ENCODE results near the gene C2orf92.

The C2orf92 gene

DNA sequence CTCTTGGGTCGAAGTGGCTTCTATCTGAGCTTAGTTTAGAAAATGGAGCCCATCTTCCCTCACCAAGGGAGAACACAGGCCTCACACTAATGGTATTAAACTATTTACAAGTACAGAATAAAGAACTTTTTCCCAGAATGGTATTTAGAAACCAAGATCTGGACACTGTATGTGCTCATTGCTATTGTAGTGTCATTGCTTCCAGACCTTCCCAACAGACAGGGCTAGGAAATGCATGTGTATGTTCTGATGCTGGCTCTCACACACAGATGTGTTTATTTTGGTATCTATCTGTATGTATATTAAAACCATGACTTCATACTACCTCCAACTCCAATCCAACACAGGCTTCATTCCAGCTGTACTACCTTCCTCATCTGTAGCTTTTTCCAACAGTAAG is 15.6 kb upstream of the C2orf92 start:
- H3K9me2 ChIP-seq (replicated peaks; ENCODE audit: insufficient read depth, low read length) = no peaks in the 10 kb centered on the region
- H3K4me1 ChIP-seq (ENCODE audit: low read length) = no peaks in the 10 kb centered on the region
- no peak overlapping the region for H3K9ac ChIP-seq (ENCODE audit: low read length)
- H3K27me3 ChIP-seq (replicated peaks; ENCODE audit: insufficient read depth, low read length) = no peaks in the 10 kb centered on the region
- no peak for TF ChIP-seq EZH2 (optimal IDR thresholded peaks at IDR 0.05; ENCODE audit: low read depth, low read length)
- TF ChIP-seq, protein P1, sequence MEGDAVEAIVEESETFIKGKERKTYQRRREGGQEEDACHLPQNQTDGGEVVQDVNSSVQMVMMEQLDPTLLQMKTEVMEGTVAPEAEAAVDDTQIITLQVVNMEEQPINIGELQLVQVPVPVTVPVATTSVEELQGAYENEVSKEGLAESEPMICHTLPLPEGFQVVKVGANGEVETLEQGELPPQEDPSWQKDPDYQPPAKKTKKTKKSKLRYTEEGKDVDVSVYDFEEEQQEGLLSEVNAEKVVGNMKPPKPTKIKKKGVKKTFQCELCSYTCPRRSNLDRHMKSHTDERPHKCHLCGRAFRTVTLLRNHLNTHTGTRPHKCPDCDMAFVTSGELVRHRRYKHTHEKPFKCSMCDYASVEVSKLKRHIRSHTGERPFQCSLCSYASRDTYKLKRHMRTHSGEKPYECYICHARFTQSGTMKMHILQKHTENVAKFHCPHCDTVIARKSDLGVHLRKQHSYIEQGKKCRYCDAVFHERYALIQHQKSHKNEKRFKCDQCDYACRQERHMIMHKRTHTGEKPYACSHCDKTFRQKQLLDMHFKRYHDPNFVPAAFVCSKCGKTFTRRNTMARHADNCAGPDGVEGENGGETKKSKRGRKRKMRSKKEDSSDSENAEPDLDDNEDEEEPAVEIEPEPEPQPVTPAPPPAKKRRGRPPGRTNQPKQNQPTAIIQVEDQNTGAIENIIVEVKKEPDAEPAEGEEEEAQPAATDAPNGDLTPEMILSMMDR (IDR thresholded peaks at IDR 0.05; ENCODE audit: low read length) = no peak
- no peak for TF ChIP-seq EZH2phosphoT487 (IDR thresholded peaks at IDR 0.05; ENCODE audit: low read length)
- H3K4me2 ChIP-seq (ENCODE audit: low read depth, low read length) = no peak overlapping the region
- H3K9me3 ChIP-seq (replicated peaks; ENCODE audit: insufficient read depth, low read length) = no peaks in the 10 kb centered on the region
- no peaks in the 10 kb centered on the region for H4K20me1 ChIP-seq (ENCODE audit: insufficient read depth, low read length)
- H3F3A ChIP-seq (ENCODE audit: insufficient read depth, low read length) = peaks cover 7% of the 10 kb centered on the region; the same call in 1 of the 2 replicates
- no peak for DNase-seq
- no peaks in the 10 kb centered on the region for H3K79me2 ChIP-seq (ENCODE audit: low read length)
- H3K27ac ChIP-seq (ENCODE audit: low read length) = no peak overlapping the region
- H3K36me3 ChIP-seq (replicated peaks; ENCODE audit: insufficient read depth, low read length) = 0 out of 2 replicates have a peak, but pooled peaks cover 5% of the 10 kb centered on the region
- H3K4me3 ChIP-seq (ENCODE audit: low read length) = no peak overlapping the region
- H2AFZ ChIP-seq (ENCODE audit: low read length) = no peak overlapping the region

- H3K9me3 ChIP-seq (replicated peaks; ENCODE audit: insufficient read depth, low read length) = no peaks in the 10 kb centered on the region
- no peak overlapping the region for H3K9ac ChIP-seq (ENCODE audit: low read length)
- no peaks in the 10 kb centered on the region for H3K27me3 ChIP-seq (replicated peaks; ENCODE audit: insufficient read depth, low read length)
- no peaks in the 10 kb centered on the region for H3K79me2 ChIP-seq (ENCODE audit: low read length)
- H3F3A ChIP-seq (ENCODE audit: insufficient read depth, low read length) = peaks cover 3% of the 10 kb centered on the region; the same call in 1 of the 2 replicates
- no peaks in the 10 kb centered on the region for H3K4me1 ChIP-seq (ENCODE audit: low read length)
- H3K4me3 ChIP-seq (ENCODE audit: low read length) = no peak overlapping the region
- no peak for DNase-seq
- H3K27ac ChIP-seq (ENCODE audit: low read length) = no peak overlapping the region
- no peak overlapping the region for H3K4me2 ChIP-seq (ENCODE audit: low read depth, low read length)
- no peaks in the 10 kb centered on the region for H4K20me1 ChIP-seq (ENCODE audit: insufficient read depth, low read length)
- H2AFZ ChIP-seq (ENCODE audit: low read length) = no peak overlapping the region
- H3K9me2 ChIP-seq (replicated peaks; ENCODE audit: insufficient read depth, low read length) = no peaks in the 10 kb centered on the region
- 0 out of 2 replicates have a peak, but pooled peaks cover 5% of the 10 kb centered on the region for H3K36me3 ChIP-seq (replicated peaks; ENCODE audit: insufficient read depth, low read length)
- TF ChIP-seq EZH2phosphoT487 (IDR thresholded peaks at IDR 0.05; ENCODE audit: low read length) (no peak), EZH2 (optimal IDR thresholded peaks at IDR 0.05; ENCODE audit: low read depth, low read length) (no peak)
- TF ChIP-seq, protein P1 (IDR thresholded peaks at IDR 0.05; ENCODE audit: low read length) = no peak
Measured at GRCh38 chr2:97654309-97654708, 15.2 kb upstream of the C2orf92 start.

DNA sequence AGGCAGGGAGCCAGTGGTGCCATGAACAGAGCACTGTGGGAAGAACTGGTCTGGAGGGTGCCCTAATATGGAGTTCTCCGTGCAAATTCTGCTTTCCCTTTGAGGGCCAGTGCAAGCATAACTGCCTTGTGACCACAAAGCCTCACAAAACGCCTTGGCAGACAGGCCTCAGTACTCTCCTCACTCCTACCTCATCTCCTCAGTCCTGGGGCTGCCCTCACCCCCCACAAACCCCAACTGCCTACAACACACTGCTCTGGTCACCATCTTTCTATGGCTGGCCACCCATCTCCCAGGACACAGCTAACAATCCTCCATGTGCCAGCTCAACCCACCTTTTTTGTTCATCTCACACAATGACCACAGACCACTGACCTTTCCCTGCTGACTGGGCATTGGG is 14.7 kb upstream of the C2orf92 start:
- Histone ChIP-seq H3K4me3 (ENCODE audit: low read length) (no peak overlapping the region), H3K9me2 (replicated peaks; ENCODE audit: insufficient read depth, low read length) (no peaks in the 10 kb centered on the region), H3K4me1 (ENCODE audit: low read length) (no peaks in the 10 kb centered on the region), H3F3A (ENCODE audit: insufficient read depth, low read length) (peaks cover 3% of the 10 kb centered on the region; the same call in 1 of the 2 replicates), H3K4me2 (ENCODE audit: low read depth, low read length) (no peak overlapping the region), H3K27ac (ENCODE audit: low read length) (no peak overlapping the region), H3K27me3 (replicated peaks; ENCODE audit: insufficient read depth, low read length) (no peaks in the 10 kb centered on the region), H2AFZ (ENCODE audit: low read length) (no peak overlapping the region), H4K20me1 (ENCODE audit: insufficient read depth, low read length) (no peaks in the 10 kb centered on the region), H3K9me3 (replicated peaks; ENCODE audit: insufficient read depth, low read length) (no peaks in the 10 kb centered on the region), H3K9ac (ENCODE audit: low read length) (no peak overlapping the region), H3K79me2 (ENCODE audit: low read length) (peaks cover 1% of the 10 kb centered on the region; the same call in 1 of the 2 replicates), H3K36me3 (replicated peaks; ENCODE audit: insufficient read depth, low read length) (0 out of 2 replicates have a peak, but pooled peaks cover 5% of the 10 kb centered on the region)
- DNase-seq = no peak
- TF ChIP-seq, protein P1 (IDR thresholded peaks at IDR 0.05; ENCODE audit: low read length) = no peak
